ENCODE measurements around the gene NUDT22.

Gene NUDT22

GRCh38 chr11:64185693-64186491 lies 40.2 kb upstream of the NUDT22 start, which contains the start of gene STIP1:
STIP1 (plus strand) TSS chr11:64186171; CDS start chr11:64186262, 91 bp downstream.
- H4K20me1 ChIP-seq (ENCODE audit: insufficient read depth, low read length), result peaks cover 8% of the 10 kb centered on the region
- no peaks in the 10 kb centered on the region for H3K27me3 ChIP-seq (ENCODE audit: low read depth, low read length)
- peak within 1 kb of the TSS; percentile 48 for H3K27ac ChIP-seq (ENCODE audit: low read length)
- peak within 1 kb of the TSS; percentile 84 for H3K4me3 ChIP-seq (ENCODE audit: low read length)
- H3K9me3 ChIP-seq (ENCODE audit: insufficient read depth, low read length), result no peaks in the 10 kb centered on the region
- H3K4me2 ChIP-seq (ENCODE audit: low read length), result peak within 1 kb of the TSS; percentile 90
- H3K9ac ChIP-seq (ENCODE audit: low read length), result peak within 1 kb of the TSS; percentile 73
- H2AFZ ChIP-seq (ENCODE audit: low read depth, low read length), result peak within 1 kb of the TSS; percentile 11; the same call in 1 of the 2 replicates
- H3K4me1 ChIP-seq (ENCODE audit: low read length), result peaks cover 12% of the 10 kb centered on the region
- TF ChIP-seq EZH2phosphoT487 (IDR thresholded peaks at IDR 0.05; ENCODE audit: low read depth) (no peak), CTCF (IDR thresholded peaks at IDR 0.05; ENCODE audit: low read depth, low read length) (no peak; the same call in 1 of the 2 replicates)
- H3K79me2 ChIP-seq (ENCODE audit: low read length), result peaks cover 23% of the 10 kb centered on the region
- peaks cover 20% of the 10 kb centered on the region for H3K36me3 ChIP-seq (replicated peaks; ENCODE audit: low read depth, low read length)

GRCh38 chr11:64186492-64187165 lies 39.4 kb upstream of the NUDT22 start:
- H2AFZ ChIP-seq (ENCODE audit: low read depth, low read length), result no peak overlapping the region
- H3K4me3 ChIP-seq (ENCODE audit: low read length), result no peak overlapping the region
- no peak overlapping the region for H3K9ac ChIP-seq (ENCODE audit: low read length)
- H3K4me1 ChIP-seq (ENCODE audit: low read length), result peaks cover 6% of the 10 kb centered on the region
- no peak for TF ChIP-seq CTCF (IDR thresholded peaks at IDR 0.05; ENCODE audit: low read depth, low read length)
- no peak for TF ChIP-seq EZH2phosphoT487 (IDR thresholded peaks at IDR 0.05; ENCODE audit: low read depth)
- no peaks in the 10 kb centered on the region for H3K27me3 ChIP-seq (ENCODE audit: low read depth, low read length)
- H3K4me2 ChIP-seq (ENCODE audit: low read length), result no peak overlapping the region
- H3K9me3 ChIP-seq (ENCODE audit: insufficient read depth, low read length), result no peaks in the 10 kb centered on the region
- peaks cover 20% of the 10 kb centered on the region for H3K36me3 ChIP-seq (replicated peaks; ENCODE audit: low read depth, low read length)
- H3K79me2 ChIP-seq (ENCODE audit: low read length), result peaks cover 23% of the 10 kb centered on the region
- no peak overlapping the region for H3K27ac ChIP-seq (ENCODE audit: low read length)
- peaks cover 8% of the 10 kb centered on the region for H4K20me1 ChIP-seq (ENCODE audit: insufficient read depth, low read length)

GRCh38 chr11:64192434-64192833 lies 33.6 kb upstream of the NUDT22 start:
- no peak overlapping the region for H3K27ac ChIP-seq (ENCODE audit: low read length)
- peaks cover 4% of the 10 kb centered on the region; the same call in 1 of the 2 replicates for H3K79me2 ChIP-seq (ENCODE audit: low read length)
- H2AFZ ChIP-seq (ENCODE audit: low read depth, low read length), result no peak overlapping the region
- H3K4me1 ChIP-seq (ENCODE audit: low read length), result no peaks in the 10 kb centered on the region
- H3K27me3 ChIP-seq (ENCODE audit: low read depth, low read length), result no peaks in the 10 kb centered on the region
- TF ChIP-seq EZH2phosphoT487 (IDR thresholded peaks at IDR 0.05; ENCODE audit: low read depth), result no peak
- no peak for TF ChIP-seq CTCF (IDR thresholded peaks at IDR 0.05; ENCODE audit: low read depth, low read length)
- H3K9ac ChIP-seq (ENCODE audit: low read length), result no peak overlapping the region
- H3K4me2 ChIP-seq (ENCODE audit: low read length), result no peak overlapping the region
- H4K20me1 ChIP-seq (ENCODE audit: insufficient read depth, low read length), result peaks cover 14% of the 10 kb centered on the region
- H3K36me3 ChIP-seq (replicated peaks; ENCODE audit: low read depth, low read length), result peaks cover 65% of the 10 kb centered on the region
- H3K4me3 ChIP-seq (ENCODE audit: low read length), result no peak overlapping the region
- H3K9me3 ChIP-seq (ENCODE audit: insufficient read depth, low read length), result no peaks in the 10 kb centered on the region

- H3K4me3 ChIP-seq (ENCODE audit: low read length), result no peak overlapping the region
- H3K9me3 ChIP-seq (ENCODE audit: insufficient read depth, low read length), result no peaks in the 10 kb centered on the region
- no peaks in the 10 kb centered on the region for H3K4me1 ChIP-seq (ENCODE audit: low read length)
- no peak overlapping the region for H2AFZ ChIP-seq (ENCODE audit: low read depth, low read length)
- H4K20me1 ChIP-seq (ENCODE audit: insufficient read depth, low read length), result peaks cover 6% of the 10 kb centered on the region; the same call in 1 of the 2 replicates
- H3K27ac ChIP-seq (ENCODE audit: low read length), result no peak overlapping the region
- H3K79me2 ChIP-seq (ENCODE audit: low read length), result peaks cover 9% of the 10 kb centered on the region
- H3K27me3 ChIP-seq (ENCODE audit: low read depth, low read length), result no peaks in the 10 kb centered on the region
- TF ChIP-seq CTCF (IDR thresholded peaks at IDR 0.05; ENCODE audit: low read depth, low read length) (no peak), EZH2phosphoT487 (IDR thresholded peaks at IDR 0.05; ENCODE audit: low read depth) (no peak)
- H3K9ac ChIP-seq (ENCODE audit: low read length), result no peak overlapping the region
- H3K36me3 ChIP-seq (replicated peaks; ENCODE audit: low read depth, low read length), result peaks cover 74% of the 10 kb centered on the region
- H3K4me2 ChIP-seq (ENCODE audit: low read length), result no peak overlapping the region
These were observed 29.4 kb upstream of the NUDT22 start for GRCh38 chr11:64196626-64197025.

Data from OCI-LY3 (cell line).